OCI-LY7 (cell line): Measurements from ENCODE around the gene PSAP. TPM values are rescaled to one million over a fixed set of nuclear protein-coding genes. Genes with fewer than 3 reads are reported as not detected.

ENCODE experiments used
- BruUV-seq: library from RNA; stranded (reverse); fragments of 400-500 nt; replicated peaks from 2 replicates; lab custom pipeline; 2021; lab: Mats Ljungman, UMichigan
- CTCF ChIA-PET: fragments of 300-600 bp; sonication (Branson Sonifier 250); formaldehyde crosslinking; loops from one replicate; lab custom pipeline; 2022; ENCODE audit warnings: antibody characterized with exemption; ENCODE audit not compliant: unreplicated experiment; lab: Charles Lee
- POLR2A ChIA-PET: fragments of 300-600 bp; sonication (Branson Sonifier 250); formaldehyde crosslinking; loops from one replicate; lab custom pipeline; 2022; ENCODE audit warnings: antibody characterized with exemption; lab: Charles Lee
- DNase-seq: peaks from one replicate; pipeline ENCODE4 v3.0.0-alpha.2; 2015; ENCODE audit warnings: low spot score
- H2AFZ ChIP-seq: fragments of 200-600 bp; sonication (generic), shearing (Covaris generic); 2 replicates; pipeline ENCODE4 v1.6.1; 2014; ENCODE audit warnings: mild to moderate bottlenecking, antibody characterized with exemption, low read length, moderate library complexity
- H3K27ac ChIP-seq: fragments of 200-600 bp; sonication (generic); 2 replicates; pipeline ENCODE4 v1.5.1; 2014; ENCODE audit warnings: mixed run types, low read depth, mild to moderate bottlenecking, moderate library complexity, low read length, inconsistent platforms; ENCODE audit not compliant: poor library complexity, severe bottlenecking
- H3K36me3 ChIP-seq: fragments of 200-600 bp; sonication (generic); 2 replicates; pipeline ENCODE4 v1.6.1; 2014; ENCODE audit warnings: mild to moderate bottlenecking, antibody characterized with exemption, low read length, moderate library complexity, mixed read lengths; ENCODE audit not compliant: insufficient read depth
- H3K4me1 ChIP-seq: fragments of 200-600 bp; sonication (generic); 2 replicates; pipeline ENCODE4 v1.5.1; 2014; ENCODE audit warnings: mild to moderate bottlenecking, low read length; ENCODE audit not compliant: insufficient read depth, poor library complexity, severe bottlenecking
- H3K4me2 ChIP-seq: fragments of 200-600 bp; sonication (generic); 2 replicates; pipeline ENCODE4 v1.6.1; 2014; ENCODE audit warnings: mild to moderate bottlenecking, low read length
- H3K4me3 ChIP-seq: fragments of 200-600 bp; sonication (generic); 2 replicates; pipeline ENCODE4 v1.5.1; 2014; ENCODE audit warnings: mild to moderate bottlenecking, low read depth, low read length; ENCODE audit not compliant: poor library complexity, severe bottlenecking
- H3K79me2 ChIP-seq: fragments of 200-600 bp; sonication (generic); 2 replicates; pipeline ENCODE4 v1.6.1; 2016; ENCODE audit warnings: low read depth, mild to moderate bottlenecking, low read length, moderate library complexity, mixed read lengths; ENCODE audit not compliant: insufficient read depth
- H3K9me2 ChIP-seq: fragments of 200-600 bp; sonication (generic); 2 replicates; pipeline ENCODE4 v1.6.1; 2016; ENCODE audit warnings: mild to moderate bottlenecking, low read length, mixed read lengths; ENCODE audit not compliant: insufficient read depth
- H3K9me3 ChIP-seq: fragments of 200-600 bp; sonication (generic); 2 replicates; pipeline ENCODE4 v1.6.1; 2014; ENCODE audit warnings: mild to moderate bottlenecking, mixed run types, low read length, mixed read lengths
- H4K20me1 ChIP-seq: fragments of 200-600 bp; sonication (generic); 2 replicates; pipeline ENCODE4 v1.6.1; 2014; ENCODE audit warnings: mild to moderate bottlenecking, antibody characterized with exemption, low read length, moderate library complexity, mixed read lengths; ENCODE audit not compliant: insufficient read depth
- CTCF ChIP-seq: fragments of 200-600 bp; sonication (generic); conservative IDR thresholded peaks from 2 replicates; pipeline ENCODE4 v1.5.1; 2014; ENCODE audit warnings: mild to moderate bottlenecking, antibody characterized with exemption, low read length, moderate library complexity, mixed read lengths
- EZH2phosphoT487 ChIP-seq: fragments of 200-600 bp; sonication (generic); IDR thresholded peaks from 2 replicates; pipeline ENCODE4 v1.6.1; 2018; ENCODE audit warnings: low read depth, borderline replicate concordance, mild to moderate bottlenecking, mixed run types, antibody characterized with exemption, low read length, moderate library complexity, mixed read lengths
- intact Hi-C: fragments of 100-400 bp; cut with micrococcal nuclease; formaldehyde crosslinking; loops from one replicate; pipeline ENCODE4 v1.10.0; 2022; ENCODE audit not compliant: unreplicated experiment
- total RNA-seq, 2 experiments: library from RNA; depleted of rRNA in 1 of 2; stranded (reverse); fragments of >200 nt in 1 of 2; shearing (Covaris generic) in 1 of 2; gene quantifications; 2 replicates each; pipeline ENCODE4 v1.2.3, GENCODE V29; 2014 to 2022

Gene PSAP
- total RNA-seq, 2 experiments from 2014 or later = 163 to 200 TPM

- no peak for DNase-seq
- CTCF ChIA-PET = no interaction called here
Observed at GRCh38 chr10:71821909-71822763, 28.9 kb downstream of the PSAP start.

GRCh38 chr10:71820966-71821365 is 30.1 kb downstream of the PSAP start:
- H3K4me1 ChIP-seq = no peaks in the 10 kb centered on the region
- TF ChIP-seq CTCF = no peak
- TF ChIP-seq EZH2phosphoT487 = no peak
- ChIA-PET CTCF (no interaction called here), POLR2A (interaction anchor here (0.6 kb wide), 1 partner anchor 427 kb away, joined by 3 read pairs; no protein-coding TSS in a partner anchor)
- H3K27ac ChIP-seq = no peak overlapping the region
- H2AFZ ChIP-seq = no peak overlapping the region
- BruUV-seq = no TSS peak
- H3K9me2 ChIP-seq = no peaks in the 10 kb centered on the region
- no peaks in the 10 kb centered on the region for H4K20me1 ChIP-seq
- peaks cover 98% of the 10 kb centered on the region for H3K36me3 ChIP-seq
- no peak overlapping the region for H3K4me2 ChIP-seq
- no peak overlapping the region for H3K4me3 ChIP-seq
- no peak for DNase-seq
- intact Hi-C loops = no loop called here
- no peaks in the 10 kb centered on the region for H3K9me3 ChIP-seq
- no peaks in the 10 kb centered on the region for H3K79me2 ChIP-seq

More at GRCh38 chr10:71821909-71822763, 28.9 kb downstream of the PSAP start:
- TF ChIP-seq CTCF (no peak), EZH2phosphoT487 (no peak)
- no peak overlapping the region for H3K4me3 ChIP-seq
- H3K36me3 ChIP-seq = peaks cover 98% of the 10 kb centered on the region
- no peak overlapping the region for H2AFZ ChIP-seq
- H3K9me2 ChIP-seq = no peaks in the 10 kb centered on the region
- no peaks in the 10 kb centered on the region for H3K4me1 ChIP-seq
- POLR2A ChIA-PET = interaction anchor here (0.7 kb wide), 1 partner anchor 57 kb away, joined by 6 read pairs; no protein-coding TSS in a partner anchor
- BruUV-seq = no TSS peak
- no peak overlapping the region for H3K4me2 ChIP-seq
- H3K9me3 ChIP-seq = no peaks in the 10 kb centered on the region
- no peaks in the 10 kb centered on the region for H4K20me1 ChIP-seq
- H3K27ac ChIP-seq = no peak overlapping the region
- intact Hi-C loops = no loop called here
- H3K79me2 ChIP-seq = no peaks in the 10 kb centered on the region

- no peak for DNase-seq
- no peak overlapping the region for H3K4me2 ChIP-seq
- no peak overlapping the region for H3K4me3 ChIP-seq
- no peak overlapping the region for H2AFZ ChIP-seq
- no TSS peak for BruUV-seq
- H3K79me2 ChIP-seq = no peaks in the 10 kb centered on the region
- H3K27ac ChIP-seq = no peak overlapping the region
- peaks cover 97% of the 10 kb centered on the region for H3K36me3 ChIP-seq
- H3K4me1 ChIP-seq = no peaks in the 10 kb centered on the region
- H4K20me1 ChIP-seq = no peaks in the 10 kb centered on the region
- CTCF ChIA-PET = no interaction called here
- no peaks in the 10 kb centered on the region for H3K9me3 ChIP-seq
- POLR2A ChIA-PET = no interaction called here
- intact Hi-C loops = no loop called here
- TF ChIP-seq CTCF (no peak), EZH2phosphoT487 (no peak)
- H3K9me2 ChIP-seq = no peaks in the 10 kb centered on the region
Observed at GRCh38 chr10:71819985-71820384, 31.1 kb downstream of the PSAP start.
